Activated CD8-positive, alpha-beta memory T cell treated with anti-CD3 and anti-CD28 coated beads for 48 hours (primary cell): Measurements from ENCODE around the gene PCDHA4.
"Not testable (repeated sequence)": the region's sequence is repeated elsewhere in the genome, so short reads cannot be mapped to it uniquely, and the experiment has no call there.

ENCODE experiments used
- DNase-seq, 3 experiments: peaks; one replicate each; pipeline ENCODE4 v3.0.0-alpha.2; 2020; ENCODE audit warnings: low read depth in 2 of 3, low spot score in 2 of 3

The PCDHA4 gene

GRCh38 chr5:140821375-140822280, 14.8 kb downstream of the PCDHA4 start, which contains the start of gene PCDHA5:
PCDHA5 (plus strand) TSS chr5:140821613.
- no peak for DNase-seq

GRCh38 chr5:140822281-140822629, 15.4 kb downstream of the PCDHA4 start:
- DNase-seq, result no peak

GRCh38 chr5:140822969-140823368, 16.1 kb downstream of the PCDHA4 start:
- not testable (repeated sequence) for DNase-seq

- no peak for DNase-seq
Observed at GRCh38 chr5:140823475-140823874, 16.6 kb downstream of the PCDHA4 start.

- DNase-seq, result no peak
Observed at GRCh38 chr5:140827704-140828361, 21.0 kb downstream of the PCDHA4 start, which contains the start of gene PCDHA6. PCDHA6 (plus strand) TSS chr5:140827960; CDS start chr5:140828092, 132 bp downstream.

GRCh38 chr5:140828362-140828737, 21.5 kb downstream of the PCDHA4 start:
- DNase-seq, result no peak

- not testable (repeated sequence) for DNase-seq
Observed at GRCh38 chr5:140829511-140830501, 22.9 kb downstream of the PCDHA4 start.

- DNase-seq, result no peak
Observed at GRCh38 chr5:140833993-140834392, 27.1 kb downstream of the PCDHA4 start, which contains the start of gene PCDHA7. PCDHA7 (plus strand) TSS chr5:140834269; CDS start chr5:140834384, 115 bp downstream.

- DNase-seq, result not testable (repeated sequence)
Observed at GRCh38 chr5:140834439-140835008, 27.7 kb downstream of the PCDHA4 start.

- no peak for DNase-seq
Observed at GRCh38 chr5:140835622-140836510, 29.0 kb downstream of the PCDHA4 start.

GRCh38 chr5:140840978-140841962, 34.4 kb downstream of the PCDHA4 start, which contains the start of gene PCDHA8:
PCDHA8 (plus strand) TSS chr5:140841187; CDS start chr5:140841322, 135 bp downstream.
- DNase-seq, result no peak

- DNase-seq, result no peak
Observed at GRCh38 chr5:140842798-140843733, 36.2 kb downstream of the PCDHA4 start.

- DNase-seq, result not testable (repeated sequence)
Observed at GRCh38 chr5:140848139-140849102, 41.6 kb downstream of the PCDHA4 start, which contains the start of gene PCDHA9. PCDHA9 (plus strand) TSS chr5:140848382; CDS start chr5:140848496, 114 bp downstream.

- not testable (repeated sequence) for DNase-seq
Observed at GRCh38 chr5:140849831-140850634, 43.2 kb downstream of the PCDHA4 start.
